Activated B cell treated with CpG ODN at 0.5 μM for 24 hours (primary cell): ENCODE results near the gene KLHDC10. TPM values are rescaled to one million over a fixed set of nuclear protein-coding genes. Genes with fewer than 3 reads are reported as not detected.
"Not testable (repeated sequence)": the region's sequence is repeated elsewhere in the genome, so short reads cannot be mapped to it uniquely, and the experiment has no call there.

ENCODE experiments used
- ATAC-seq: fragments of 200-7000 bp; cut with Tn5 transposase; one replicate; pipeline ENCODE4 v1.10.0; 2021; ENCODE audit warnings: low read depth, mild to moderate bottlenecking, moderate library complexity
- CTCF ChIA-PET: fragments of 350-600 bp; sonication (Branson Sonifier 250); formaldehyde crosslinking; loops from one replicate; lab custom pipeline; 2021; ENCODE audit warnings: antibody characterized with exemption; lab: Charles Lee
- POLR2A ChIA-PET: fragments of 350-600 bp; sonication (Branson Sonifier 250); formaldehyde crosslinking; loops from one replicate; lab custom pipeline; 2021; ENCODE audit warnings: antibody characterized with exemption; lab: Charles Lee
- DNase-seq: peaks from one replicate; pipeline ENCODE4 v3.0.0; 2022
- H3K27ac Mint-ChIP-seq: one replicate; pipeline ENCODE4 v1.8.0; 2020; ENCODE audit warnings: mixed read lengths
- H3K27me3 Mint-ChIP-seq: one replicate; pipeline ENCODE4 v1.8.0; 2021; ENCODE audit warnings: mixed read lengths
- H3K36me3 Mint-ChIP-seq: one replicate; pipeline ENCODE4 v1.8.0; 2021; ENCODE audit warnings: low read depth, mixed read lengths
- H3K4me1 Mint-ChIP-seq: one replicate; pipeline ENCODE4 v1.8.0; 2021; ENCODE audit warnings: mixed read lengths
- H3K4me3 Mint-ChIP-seq: one replicate; pipeline ENCODE4 v1.8.0; 2020; ENCODE audit warnings: mild to moderate bottlenecking, mixed read lengths
- H3K9me3 Mint-ChIP-seq: one replicate; pipeline ENCODE4 v1.8.0; 2020; ENCODE audit warnings: mixed read lengths
- intact Hi-C: fragments of 100-400 bp; cut with micrococcal nuclease; formaldehyde crosslinking; loops from one replicate; pipeline ENCODE4 v1.15.1; 2024
- total RNA-seq: library from RNA; stranded (reverse); gene quantifications from 2 replicates; pipeline ENCODE4 v1.2.3, GENCODE V29; 2022
- TF ChIP-seq, protein P1 (sequence below): fragments of 200-600 bp; IDR thresholded peaks from one replicate; pipeline ENCODE4 v1.8.0; 2022; ENCODE audit warnings: antibody characterized with exemption, mild to moderate bottlenecking

Gene KLHDC10
- total RNA-seq, 1 donor from 2014 or later = 21.0 TPM

GRCh38 chr7:130114776-130115175 is 44.4 kb downstream of the KLHDC10 start:
- peak; percentile 14 for ATAC-seq

DNA sequence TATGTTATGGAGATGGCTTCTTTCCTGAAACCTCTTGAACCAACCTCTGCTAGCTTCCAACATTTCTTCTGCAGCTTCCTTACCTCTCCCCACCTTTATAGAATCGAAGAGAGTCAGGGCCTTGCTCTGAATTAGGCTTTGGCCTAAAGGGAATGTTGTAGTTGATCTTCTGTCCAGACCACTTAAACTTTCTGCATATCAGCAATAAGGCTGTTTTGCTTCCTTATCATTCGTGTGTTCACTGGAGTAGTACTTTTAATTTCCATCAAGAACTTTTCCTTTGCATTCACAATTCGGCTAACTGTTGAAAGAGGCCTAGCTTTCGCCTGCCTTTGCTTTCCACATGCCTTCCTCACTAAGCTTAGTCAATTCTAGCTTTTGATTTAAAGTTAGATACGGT is 48.0 kb downstream of the KLHDC10 start:
- no peaks in the 10 kb centered on the region for H3K9me3 Mint-ChIP-seq
- ChIA-PET POLR2A (no interaction called here), CTCF (no interaction called here)
- H3K27me3 Mint-ChIP-seq = no peaks in the 10 kb centered on the region
- H3K4me3 Mint-ChIP-seq = no peak overlapping the region
- H3K4me1 Mint-ChIP-seq = peaks cover 18% of the 10 kb centered on the region
- H3K36me3 Mint-ChIP-seq = peaks cover 45% of the 10 kb centered on the region
- intact Hi-C loops = no loop called here
- ATAC-seq (no peak), DNase-seq (no peak)
- TF ChIP-seq, protein P1, sequence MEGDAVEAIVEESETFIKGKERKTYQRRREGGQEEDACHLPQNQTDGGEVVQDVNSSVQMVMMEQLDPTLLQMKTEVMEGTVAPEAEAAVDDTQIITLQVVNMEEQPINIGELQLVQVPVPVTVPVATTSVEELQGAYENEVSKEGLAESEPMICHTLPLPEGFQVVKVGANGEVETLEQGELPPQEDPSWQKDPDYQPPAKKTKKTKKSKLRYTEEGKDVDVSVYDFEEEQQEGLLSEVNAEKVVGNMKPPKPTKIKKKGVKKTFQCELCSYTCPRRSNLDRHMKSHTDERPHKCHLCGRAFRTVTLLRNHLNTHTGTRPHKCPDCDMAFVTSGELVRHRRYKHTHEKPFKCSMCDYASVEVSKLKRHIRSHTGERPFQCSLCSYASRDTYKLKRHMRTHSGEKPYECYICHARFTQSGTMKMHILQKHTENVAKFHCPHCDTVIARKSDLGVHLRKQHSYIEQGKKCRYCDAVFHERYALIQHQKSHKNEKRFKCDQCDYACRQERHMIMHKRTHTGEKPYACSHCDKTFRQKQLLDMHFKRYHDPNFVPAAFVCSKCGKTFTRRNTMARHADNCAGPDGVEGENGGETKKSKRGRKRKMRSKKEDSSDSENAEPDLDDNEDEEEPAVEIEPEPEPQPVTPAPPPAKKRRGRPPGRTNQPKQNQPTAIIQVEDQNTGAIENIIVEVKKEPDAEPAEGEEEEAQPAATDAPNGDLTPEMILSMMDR = no peak
- no peak overlapping the region for H3K27ac Mint-ChIP-seq

More at GRCh38 chr7:130114776-130115175, 44.4 kb downstream of the KLHDC10 start:
- Mint-ChIP-seq H3K36me3 (peaks cover 13% of the 10 kb centered on the region), H3K27me3 (no peaks in the 10 kb centered on the region), H3K4me1 (peaks cover 35% of the 10 kb centered on the region), H3K4me3 (no peak overlapping the region), H3K27ac (peak overlapping the region; percentile 3), H3K9me3 (no peaks in the 10 kb centered on the region)
- POLR2A ChIA-PET = interaction anchor here (1.8 kb wide), 1 partner anchor 27 kb away, joined by 9 read pairs; no protein-coding TSS in a partner anchor
- intact Hi-C loops = no loop called here
- TF ChIP-seq, protein P1 = no peak
- CTCF ChIA-PET = no interaction called here
- DNase-seq = no peak

DNA sequence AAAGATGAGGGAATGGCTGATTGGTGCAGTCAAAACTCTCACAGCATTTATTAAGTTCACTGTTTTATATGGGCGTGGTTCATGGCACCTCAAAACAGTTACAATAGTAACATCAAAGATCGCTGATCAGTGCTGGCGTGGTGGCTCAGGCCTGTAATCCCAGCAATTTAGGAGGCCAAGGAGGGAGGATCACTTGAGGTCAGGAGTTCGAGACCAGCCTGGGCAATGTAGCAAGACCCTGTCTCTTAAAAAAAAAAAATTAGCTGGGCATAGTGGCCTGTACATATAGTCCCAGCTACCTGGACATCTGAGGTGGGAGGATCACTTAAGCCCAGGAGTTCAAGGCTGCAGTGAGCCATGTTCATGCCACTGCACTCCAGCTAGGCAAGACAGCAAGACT is 48.5 kb downstream of the KLHDC10 start:
- no peak for ATAC-seq
- peaks cover 13% of the 10 kb centered on the region for H3K4me1 Mint-ChIP-seq
- no peaks in the 10 kb centered on the region for H3K27me3 Mint-ChIP-seq
- ChIA-PET POLR2A (no interaction called here), CTCF (no interaction called here)
- no peak for DNase-seq
- H3K9me3 Mint-ChIP-seq = no peaks in the 10 kb centered on the region
- no peak overlapping the region for H3K27ac Mint-ChIP-seq
- TF ChIP-seq, protein P1 = no peak
- no peak overlapping the region for H3K4me3 Mint-ChIP-seq
- intact Hi-C loops = no loop called here
- H3K36me3 Mint-ChIP-seq = peaks cover 49% of the 10 kb centered on the region

DNA sequence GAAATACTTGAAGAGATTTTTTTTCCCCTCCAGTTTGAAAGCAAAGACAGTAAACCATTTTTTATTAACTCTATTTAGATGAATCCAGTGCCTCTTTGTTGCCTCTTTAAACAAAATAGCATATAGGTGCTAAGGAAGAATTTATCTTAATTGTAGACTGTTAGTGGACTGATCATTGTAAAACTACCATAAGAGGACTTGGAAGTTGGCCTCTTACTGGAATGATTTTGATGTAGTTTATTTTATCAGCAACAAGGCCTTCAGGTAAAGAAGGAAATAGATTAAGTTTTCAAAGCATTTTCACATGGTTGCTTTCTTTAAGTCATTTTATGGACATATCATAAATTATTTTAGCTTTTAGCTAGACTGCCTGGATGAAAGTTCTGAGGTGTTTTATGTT is 53.2 kb downstream of the KLHDC10 start:
- Mint-ChIP-seq H3K27ac (no peak overlapping the region), H3K27me3 (no peaks in the 10 kb centered on the region), H3K9me3 (no peaks in the 10 kb centered on the region), H3K4me1 (no peaks in the 10 kb centered on the region), H3K4me3 (no peak overlapping the region), H3K36me3 (peaks cover 79% of the 10 kb centered on the region)
- no peak for DNase-seq
- intact Hi-C loops = no loop called here
- POLR2A ChIA-PET = no interaction called here
- no peak for ATAC-seq
- TF ChIP-seq, protein P1 = no peak
- CTCF ChIA-PET = no interaction called here

- Mint-ChIP-seq H3K9me3 (no peaks in the 10 kb centered on the region), H3K27me3 (no peaks in the 10 kb centered on the region), H3K4me3 (no peak overlapping the region), H3K36me3 (peaks cover 83% of the 10 kb centered on the region), H3K27ac (no peak overlapping the region), H3K4me1 (no peaks in the 10 kb centered on the region)
- ATAC-seq (no peak), DNase-seq (no peak)
- TF ChIP-seq, protein P1 = no peak
- ChIA-PET POLR2A (no interaction called here), CTCF (no interaction called here)
- intact Hi-C loops = no loop called here
These were observed 54.4 kb downstream of the KLHDC10 start for GRCh38 chr7:130124711-130125110.

DNA sequence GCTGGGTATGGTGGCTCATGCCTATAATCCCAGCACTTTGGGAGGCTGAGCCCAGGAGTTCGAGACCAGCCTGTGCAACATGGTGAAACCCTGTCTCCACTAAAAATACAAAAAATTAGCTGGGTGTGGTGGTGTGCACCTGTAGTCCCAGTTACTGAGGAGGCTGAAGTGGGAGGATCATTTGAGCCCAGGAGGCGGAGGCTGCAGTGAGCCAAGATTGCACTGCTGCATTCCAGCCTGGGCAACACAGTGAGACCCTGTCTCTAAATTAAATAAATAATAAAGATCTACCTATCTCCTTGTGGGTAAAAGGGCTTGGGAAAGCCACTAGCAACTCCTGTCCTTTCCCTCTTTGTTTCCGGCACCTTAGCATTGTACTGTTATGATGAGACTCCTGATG is 56.5 kb downstream of the KLHDC10 start:
- H3K9me3 Mint-ChIP-seq, POLR2A ChIA-PET, H3K27me3 Mint-ChIP-seq, H3K27ac Mint-ChIP-seq, intact Hi-C loops, ATAC-seq, H3K4me3 Mint-ChIP-seq, DNase-seq, CTCF ChIA-PET, H3K4me1 Mint-ChIP-seq: not testable (repeated sequence)
- peaks cover 83% of the 10 kb centered on the region for H3K36me3 Mint-ChIP-seq
